ENCODE data around the gene ZFTA.
A peak's percentile ranks its signal among the peaks of the same experiment; 100 is the strongest.

Gene ZFTA

DNA sequence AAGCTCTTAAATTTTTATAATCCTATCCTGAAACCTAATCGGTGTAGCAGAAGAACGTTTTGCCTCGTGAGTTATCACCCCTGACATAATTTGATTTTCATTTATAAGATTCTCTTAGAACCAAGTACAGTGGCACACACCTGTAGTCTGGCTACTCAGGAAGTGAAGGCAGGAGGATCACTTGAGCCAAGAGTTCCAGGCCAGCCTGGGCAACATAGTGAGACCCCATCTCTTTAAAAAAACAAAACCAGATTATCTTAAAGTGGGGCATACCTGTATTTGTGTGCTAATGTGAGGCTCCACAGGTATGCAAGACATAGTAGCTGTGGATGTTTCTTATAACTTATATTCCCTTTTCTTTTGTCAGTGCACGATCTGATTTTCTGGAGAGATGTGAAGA lies 19.0 kb downstream of the ZFTA start:
- no peak for DNase-seq (ENCODE audit: low read depth)

DNA sequence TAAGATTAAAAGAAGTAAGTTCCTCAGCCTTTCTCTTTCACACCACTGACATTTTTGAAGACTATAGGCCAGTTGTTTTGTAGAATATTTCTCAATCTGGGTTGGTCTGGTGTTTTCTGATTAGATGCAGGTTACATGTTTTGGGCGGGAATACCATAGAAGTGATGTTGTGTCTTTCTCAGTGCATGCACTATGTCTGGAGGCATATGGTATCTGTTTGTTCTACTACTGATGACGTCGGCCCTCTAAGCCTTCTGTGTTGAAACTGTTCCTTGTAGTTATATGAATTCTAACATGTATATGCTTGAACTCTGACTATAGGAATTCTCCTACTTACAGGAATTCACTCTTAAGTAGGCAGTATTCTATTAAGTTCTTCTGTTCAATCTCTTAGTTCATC lies 21.6 kb downstream of the ZFTA start:
- no peak for DNase-seq (ENCODE audit: low read depth)

DNA sequence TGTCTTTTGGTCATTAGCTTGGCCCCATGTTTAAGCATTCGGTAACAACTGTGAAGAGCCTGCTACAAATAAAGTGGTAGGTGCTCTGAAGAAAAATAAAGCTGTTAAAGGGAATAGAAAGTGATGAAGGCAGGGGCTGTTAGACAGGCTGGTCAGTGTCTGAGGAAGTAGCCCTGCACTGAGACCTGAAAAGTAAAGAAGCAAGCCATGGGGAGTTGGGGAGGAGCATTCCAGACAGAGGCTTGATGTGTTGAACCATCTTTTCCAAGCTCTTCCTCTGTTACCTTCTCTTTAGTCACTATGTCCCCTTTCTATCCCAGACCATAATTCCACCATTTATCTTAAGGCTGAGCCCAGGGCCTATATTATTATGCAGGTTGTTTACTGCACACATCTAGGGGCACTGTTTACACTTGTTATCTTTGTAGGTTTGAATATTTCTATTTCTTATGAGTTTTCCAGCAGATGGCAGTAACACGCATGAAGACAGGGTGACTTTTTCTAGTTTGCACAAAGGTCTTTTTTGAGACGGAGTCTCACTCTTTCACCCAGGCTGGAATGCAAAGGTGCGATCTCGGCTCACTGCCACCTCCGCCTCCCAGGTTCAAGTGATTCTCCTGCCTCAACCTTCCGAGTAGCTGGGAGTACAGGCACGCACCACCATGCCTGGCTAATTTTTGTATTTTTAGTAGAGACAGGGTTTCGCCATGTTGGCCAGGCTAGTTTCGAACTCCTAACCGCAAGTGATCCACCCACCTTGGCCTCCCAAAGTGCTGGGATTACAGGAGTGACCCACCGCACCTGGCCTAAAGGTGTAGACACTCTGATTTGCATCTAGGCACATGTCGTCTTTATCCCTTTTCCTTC lies 23.0 kb downstream of the ZFTA start:
- peak; percentile 26 for DNase-seq (ENCODE audit: low read depth)

DNA sequence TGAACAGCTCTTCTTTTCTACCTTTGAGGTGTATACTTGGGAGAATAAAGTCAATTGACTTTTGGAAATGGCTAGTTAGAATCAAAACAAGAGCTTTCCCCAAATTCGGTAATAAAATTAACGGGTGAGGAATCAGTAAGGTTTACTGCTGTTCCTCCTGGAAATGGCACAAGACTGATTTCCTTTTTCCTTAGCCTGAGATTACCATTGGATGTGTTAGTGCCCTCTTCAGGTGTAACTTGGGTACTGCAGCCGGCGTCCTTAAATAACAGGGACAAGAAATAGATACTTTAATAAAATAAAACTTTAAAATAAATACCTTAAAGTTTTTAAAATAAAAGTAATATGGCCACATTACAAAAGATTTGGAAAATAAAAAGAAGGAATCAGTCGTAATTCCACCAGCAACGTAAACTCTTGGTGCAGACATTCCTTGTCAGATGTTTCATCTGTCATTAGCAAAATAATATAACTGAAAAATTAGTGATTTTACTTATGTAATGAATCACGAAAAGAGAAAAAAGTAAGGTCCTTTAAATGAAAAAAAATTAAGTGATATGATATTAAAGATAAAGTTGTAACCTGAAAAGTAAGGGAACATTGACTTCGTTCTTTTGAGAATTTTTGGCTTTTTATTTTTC lies 29.7 kb downstream of the ZFTA start:
- peak; percentile 84 for DNase-seq (ENCODE audit: low read depth)

DNA sequence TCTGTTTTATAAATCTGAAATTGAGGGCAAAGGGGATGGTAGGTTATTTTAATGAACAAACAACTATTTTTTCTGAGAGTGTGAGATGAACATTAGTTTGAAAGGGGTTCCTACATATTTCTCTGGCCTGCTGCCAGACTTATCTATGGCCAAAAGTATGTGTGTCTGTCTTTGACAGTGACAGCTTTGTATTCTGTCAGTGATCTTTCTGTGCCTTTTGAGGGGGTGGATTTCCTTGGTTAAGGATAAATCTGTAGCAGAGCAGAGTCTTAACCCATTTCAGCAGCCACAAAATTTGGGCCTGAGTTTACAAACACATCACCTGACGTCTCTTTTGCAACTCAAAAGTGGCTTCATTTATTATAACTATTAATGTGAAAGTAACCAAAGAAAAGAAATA lies 30.9 kb downstream of the ZFTA start:
- DNase-seq (ENCODE audit: low read depth) = no peak

DNA sequence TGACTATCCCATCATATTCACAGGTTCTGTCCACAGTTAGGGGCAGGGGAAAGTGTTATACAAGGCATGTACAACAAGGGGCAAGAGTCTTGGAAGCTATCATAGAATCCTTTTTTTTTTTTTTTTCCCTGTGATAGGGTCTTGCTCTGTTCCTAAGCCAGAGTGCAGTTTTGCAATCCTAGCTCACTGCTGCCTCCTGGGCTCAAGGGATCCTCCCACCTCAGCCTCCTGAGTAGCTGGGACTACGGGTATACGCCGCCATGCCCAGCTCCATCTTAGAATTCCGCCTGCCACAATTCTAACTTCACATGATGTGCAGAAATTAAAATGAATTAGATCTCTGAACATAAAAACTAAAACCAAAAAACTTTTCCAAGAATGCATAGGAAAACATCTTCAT lies 31.7 kb downstream of the ZFTA start:
- no peak for DNase-seq (ENCODE audit: low read depth)

DNA sequence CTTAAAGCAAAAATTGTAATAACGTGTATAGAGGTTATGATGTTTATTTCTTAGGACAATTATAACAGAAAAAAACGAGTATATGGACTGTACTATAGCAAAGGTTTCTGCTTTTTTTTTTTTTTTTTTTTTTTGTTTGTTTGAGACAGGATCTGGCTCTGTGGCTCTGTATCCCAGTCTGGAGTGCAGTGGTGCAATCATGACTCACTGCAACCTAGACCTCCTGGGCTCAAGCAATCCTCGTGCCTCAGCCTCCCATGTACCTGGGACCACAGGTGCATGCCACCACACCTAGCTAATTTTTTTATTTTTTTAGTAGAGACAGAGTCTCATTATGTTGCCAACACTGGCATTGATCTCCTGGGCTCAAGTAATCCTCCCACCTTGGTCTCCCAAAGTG lies 39.2 kb downstream of the ZFTA start:
- DNase-seq (ENCODE audit: low read depth) = no peak

DNA sequence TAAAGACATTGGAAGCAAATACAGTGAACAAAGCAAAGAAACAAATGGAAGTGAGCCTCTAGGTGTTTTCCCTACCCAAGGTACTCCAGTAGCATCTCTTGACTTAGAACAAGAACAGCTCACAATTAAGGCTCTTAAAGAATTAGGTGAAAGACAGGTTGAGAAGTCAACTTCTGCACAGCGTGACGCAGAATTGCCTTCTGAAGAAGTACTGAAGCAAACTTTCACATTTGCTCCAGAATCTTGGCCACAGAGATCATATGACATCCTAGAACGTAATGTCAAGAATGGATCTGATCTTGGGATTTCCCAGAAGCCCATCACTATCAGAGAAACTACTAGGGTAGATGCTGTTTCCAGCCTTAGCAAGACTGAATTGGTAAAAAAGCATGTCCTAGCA lies 48.0 kb downstream of the ZFTA start:
- no peak for DNase-seq (ENCODE audit: low read depth)

DNA sequence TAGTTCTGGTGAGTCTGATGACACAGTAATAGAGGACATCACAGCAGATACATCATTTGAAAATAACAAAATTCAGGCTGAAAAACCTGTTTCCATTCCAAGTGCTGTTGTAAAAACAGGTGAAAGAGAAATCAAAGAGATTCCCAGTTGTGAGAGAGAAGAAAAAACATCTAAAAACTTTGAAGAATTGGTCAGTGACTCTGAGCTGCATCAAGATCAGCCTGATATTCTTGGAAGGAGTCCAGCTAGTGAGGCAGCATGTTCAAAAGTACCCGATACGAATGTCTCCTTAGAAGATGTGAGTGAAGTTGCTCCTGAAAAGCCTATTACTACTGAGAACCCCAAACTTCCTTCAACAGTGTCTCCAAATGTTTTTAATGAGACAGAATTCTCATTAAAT lies 48.6 kb downstream of the ZFTA start:
- no peak for DNase-seq (ENCODE audit: low read depth)

DNA sequence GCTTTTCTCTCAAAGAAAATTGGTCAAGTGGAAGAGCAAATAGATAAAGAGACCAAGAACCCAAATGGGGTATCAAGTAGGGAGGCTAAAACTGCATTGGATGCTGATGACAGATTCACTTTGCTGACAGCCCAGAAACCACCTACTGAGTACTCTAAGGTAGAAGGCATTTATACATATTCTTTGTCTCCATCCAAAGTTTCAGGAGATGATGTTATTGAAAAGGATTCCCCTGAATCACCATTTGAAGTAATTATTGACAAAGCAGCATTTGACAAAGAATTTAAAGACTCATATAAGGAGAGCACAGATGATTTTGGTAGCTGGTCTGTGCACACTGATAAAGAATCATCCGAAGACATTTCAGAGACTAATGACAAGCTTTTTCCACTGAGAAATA lies 49.6 kb downstream of the ZFTA start:
- no peak for DNase-seq (ENCODE audit: low read depth)

Data from ELR (cell line).